ENCODE data around the gene AUTS2.
"Not testable (repeated sequence)": the region's sequence is repeated elsewhere in the genome, so short reads cannot be mapped to it uniquely, and the experiment has no call there.

AUTS2 gene

DNA sequence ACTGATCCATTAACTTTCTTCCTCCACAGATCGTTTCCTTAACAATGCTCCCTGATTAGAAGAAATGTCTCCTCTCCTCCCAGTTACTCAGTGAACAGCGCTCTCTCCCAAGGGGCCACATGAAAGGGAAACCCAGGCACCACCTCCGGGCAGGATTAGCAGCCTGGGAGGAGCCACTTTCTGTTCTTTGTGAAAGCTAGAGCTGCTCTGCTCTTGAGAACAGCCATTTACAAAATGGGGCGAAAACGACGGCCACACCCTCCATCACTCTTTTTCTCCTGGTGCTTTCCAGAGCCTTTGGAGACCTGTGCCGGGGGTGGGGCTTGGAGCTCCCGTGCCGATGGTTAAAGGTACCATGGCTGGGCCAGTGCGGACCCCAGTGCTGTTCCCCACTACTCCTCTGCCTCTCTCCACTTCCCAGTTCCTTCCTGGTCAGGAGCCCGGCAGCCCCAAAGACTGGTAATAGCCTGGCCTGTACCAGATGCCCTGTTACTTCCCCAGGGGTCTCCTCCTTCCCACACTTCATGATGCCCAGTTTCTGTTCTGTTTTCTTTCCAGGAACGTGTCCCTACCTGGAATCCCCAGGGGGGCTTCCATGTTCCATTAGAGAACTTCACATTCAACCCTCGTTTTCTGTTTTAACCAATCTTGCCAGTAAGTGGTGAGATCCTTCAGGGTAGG, 1130.7 kb downstream of the AUTS2 start:
- no peaks in the 10 kb centered on the region for H3K36me3 ChIP-seq (ENCODE audit: control insufficient read depth in 5 of 5, insufficient read depth in 5 of 5, low read length in 5 of 5)
- H3K4me3 ChIP-seq (ENCODE audit: low read depth in 1 of 5, low read length in 5 of 5): peak overlapping the region in 2 of 5 donors; percentile 18 to 27
- no peak overlapping the region for H3K27ac ChIP-seq (ENCODE audit: low read depth, low read length)
- peaks cover 0 to 10% (median 4%) of the 10 kb centered on the region in 5 donors for H3K4me1 ChIP-seq (ENCODE audit: control insufficient read depth in 5 of 5, insufficient read depth in 5 of 5, low read length in 5 of 5)
- peaks cover 0 to 5% (median 0%) of the 10 kb centered on the region in 5 donors for H3K9me3 ChIP-seq (ENCODE audit: control insufficient read depth in 5 of 5, low read length in 5 of 5)
- no peak overlapping the region for H3K9ac ChIP-seq (ENCODE audit: low read length in 5 of 5)
- no peaks in the 10 kb centered on the region for H3K27me3 ChIP-seq (ENCODE audit: control insufficient read depth in 5 of 5, insufficient read depth in 4 of 5, low read length in 5 of 5)

DNA sequence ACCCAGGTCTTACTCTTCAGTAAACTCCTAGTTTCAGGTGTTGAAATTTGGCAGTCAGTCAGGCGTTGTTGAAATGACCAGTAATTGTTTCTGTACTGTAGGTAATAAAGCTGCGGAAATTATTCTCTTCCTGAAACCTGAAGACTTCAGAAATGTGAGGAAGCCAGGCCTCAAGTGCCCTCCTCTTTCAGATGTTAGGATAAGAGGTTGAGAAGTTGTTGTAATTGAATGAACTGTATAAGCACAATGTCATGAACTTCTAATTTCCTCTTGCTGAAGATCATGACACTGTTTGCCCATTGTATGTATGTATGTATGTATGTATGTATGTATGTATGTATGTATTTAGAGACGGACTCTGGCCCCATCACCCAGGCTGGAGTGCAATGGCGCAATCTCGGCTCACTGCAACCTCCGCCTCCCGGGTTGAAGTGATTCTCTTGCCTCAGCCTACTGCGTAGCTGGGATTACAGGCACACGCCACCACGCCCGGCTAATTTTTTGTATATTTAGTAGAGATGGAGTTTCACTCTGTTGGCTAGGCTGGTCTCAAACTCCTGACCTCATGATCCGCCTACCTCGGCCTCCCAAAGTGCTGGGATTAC, 1131.4 kb downstream of the AUTS2 start:
- H3K9me3 ChIP-seq (ENCODE audit: control insufficient read depth in 5 of 5, low read length in 5 of 5); H3K36me3 ChIP-seq (ENCODE audit: control insufficient read depth in 5 of 5, insufficient read depth in 5 of 5, low read length in 5 of 5); H3K4me3 ChIP-seq (ENCODE audit: low read depth in 1 of 5, low read length in 5 of 5); H3K27me3 ChIP-seq (ENCODE audit: control insufficient read depth in 5 of 5, insufficient read depth in 4 of 5, low read length in 5 of 5); H3K27ac ChIP-seq (ENCODE audit: low read depth, low read length); H3K9ac ChIP-seq (ENCODE audit: low read length in 5 of 5): not testable (repeated sequence)
- H3K4me1 ChIP-seq (ENCODE audit: control insufficient read depth in 5 of 5, insufficient read depth in 5 of 5, low read length in 5 of 5): peaks cover 0 to 10% (median 4%) of the 10 kb centered on the region in 5 donors

DNA sequence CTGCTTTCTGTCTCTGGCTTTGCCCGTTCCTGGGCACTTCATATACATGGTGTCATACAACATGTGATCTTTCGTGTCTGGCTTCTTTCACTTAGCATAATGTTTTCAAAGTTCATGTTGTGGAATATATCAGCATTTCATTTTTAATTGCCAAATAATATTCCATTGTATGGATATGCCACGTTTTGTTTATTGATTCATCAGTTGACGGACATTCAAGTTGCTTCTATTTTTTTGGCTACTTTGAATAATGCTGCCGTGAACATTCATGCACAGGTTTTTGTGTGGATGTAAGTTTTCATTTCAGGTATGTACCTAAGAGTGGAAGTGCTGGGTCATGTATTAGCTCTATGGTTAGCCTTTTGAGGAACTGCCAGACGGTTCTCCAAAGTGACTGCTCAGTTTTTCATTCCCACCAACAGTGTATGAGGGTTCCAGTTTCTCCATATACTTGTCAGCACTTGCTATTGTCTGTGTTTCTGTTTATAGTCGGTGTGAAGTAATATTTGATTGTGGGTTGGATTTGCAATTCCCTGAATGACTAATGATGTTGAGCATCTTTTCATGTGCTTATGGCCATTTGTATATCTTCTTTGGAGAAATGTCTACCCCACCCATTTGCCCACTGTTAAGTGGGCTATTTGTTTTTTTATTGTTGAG, 1132.3 kb downstream of the AUTS2 start:
- Histone ChIP-seq H3K4me1 (ENCODE audit: control insufficient read depth in 5 of 5, insufficient read depth in 5 of 5, low read length in 5 of 5) (peaks cover 0 to 10% (median 4%) of the 10 kb centered on the region in 5 donors), H3K9ac (ENCODE audit: low read length in 5 of 5) (no peak overlapping the region), H3K4me3 (ENCODE audit: low read depth in 1 of 5, low read length in 5 of 5) (no peak overlapping the region), H3K27me3 (ENCODE audit: control insufficient read depth in 5 of 5, insufficient read depth in 4 of 5, low read length in 5 of 5) (no peaks in the 10 kb centered on the region), H3K9me3 (ENCODE audit: control insufficient read depth in 5 of 5, low read length in 5 of 5) (peaks cover 0 to 5% (median 0%) of the 10 kb centered on the region in 5 donors), H3K36me3 (ENCODE audit: control insufficient read depth in 5 of 5, insufficient read depth in 5 of 5, low read length in 5 of 5) (no peaks in the 10 kb centered on the region), H3K27ac (ENCODE audit: low read depth, low read length) (no peak overlapping the region)

DNA sequence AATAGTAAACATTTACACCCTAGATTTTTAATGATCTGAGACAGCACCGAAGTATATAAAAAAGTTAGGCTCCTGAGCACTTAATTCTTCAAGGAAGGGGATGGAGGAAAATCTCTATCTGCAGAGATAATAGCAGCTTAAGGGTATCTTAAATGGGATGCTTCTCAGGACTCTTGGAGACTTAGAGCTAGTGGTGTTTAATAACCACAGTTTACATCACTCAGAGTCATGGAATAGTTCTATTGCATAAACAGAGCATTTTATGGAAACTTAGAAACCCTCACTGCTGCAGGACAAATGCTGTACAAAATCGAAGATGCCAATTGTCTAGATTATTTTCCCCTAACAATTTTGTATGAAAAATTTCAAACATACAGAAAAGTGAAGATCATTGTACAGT, 1134.8 kb downstream of the AUTS2 start:
- peaks cover 1 to 29% (median 24%) of the 10 kb centered on the region in 5 donors for H3K4me1 ChIP-seq (ENCODE audit: control insufficient read depth in 5 of 5, insufficient read depth in 5 of 5, low read length in 5 of 5)
- H3K27me3 ChIP-seq (ENCODE audit: control insufficient read depth in 5 of 5, insufficient read depth in 4 of 5, low read length in 5 of 5): no peaks in the 10 kb centered on the region
- no peak overlapping the region for H3K9ac ChIP-seq (ENCODE audit: low read length in 5 of 5)
- no peak overlapping the region for H3K4me3 ChIP-seq (ENCODE audit: low read depth in 1 of 5, low read length in 5 of 5)
- peaks cover 0 to 5% (median 0%) of the 10 kb centered on the region in 5 donors for H3K9me3 ChIP-seq (ENCODE audit: control insufficient read depth in 5 of 5, low read length in 5 of 5)
- no peak overlapping the region for H3K27ac ChIP-seq (ENCODE audit: low read depth, low read length)
- no peaks in the 10 kb centered on the region for H3K36me3 ChIP-seq (ENCODE audit: control insufficient read depth in 5 of 5, insufficient read depth in 5 of 5, low read length in 5 of 5)

DNA sequence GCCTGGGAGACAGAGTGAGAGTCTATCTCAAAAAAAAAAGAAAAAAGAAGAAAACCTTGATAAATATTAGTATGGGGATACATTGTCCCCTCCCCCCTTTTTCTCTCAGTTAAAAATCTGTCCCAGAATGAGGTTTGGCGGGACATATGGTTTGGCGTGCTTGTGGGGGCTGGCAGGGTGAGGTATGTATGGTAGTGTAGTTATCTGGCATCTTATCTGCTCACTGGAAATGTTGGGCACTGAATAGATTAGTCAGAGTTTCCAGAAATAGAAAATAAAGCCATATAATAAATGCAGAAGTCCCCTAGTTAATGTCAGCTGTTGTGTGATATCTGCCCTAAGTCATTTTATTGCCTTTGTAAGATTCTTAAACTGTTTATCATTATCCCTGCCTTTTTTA, 1136.1 kb downstream of the AUTS2 start:
- peaks cover 5 to 32% (median 29%) of the 10 kb centered on the region in 5 donors for H3K4me1 ChIP-seq (ENCODE audit: control insufficient read depth in 5 of 5, insufficient read depth in 5 of 5, low read length in 5 of 5)

DNA sequence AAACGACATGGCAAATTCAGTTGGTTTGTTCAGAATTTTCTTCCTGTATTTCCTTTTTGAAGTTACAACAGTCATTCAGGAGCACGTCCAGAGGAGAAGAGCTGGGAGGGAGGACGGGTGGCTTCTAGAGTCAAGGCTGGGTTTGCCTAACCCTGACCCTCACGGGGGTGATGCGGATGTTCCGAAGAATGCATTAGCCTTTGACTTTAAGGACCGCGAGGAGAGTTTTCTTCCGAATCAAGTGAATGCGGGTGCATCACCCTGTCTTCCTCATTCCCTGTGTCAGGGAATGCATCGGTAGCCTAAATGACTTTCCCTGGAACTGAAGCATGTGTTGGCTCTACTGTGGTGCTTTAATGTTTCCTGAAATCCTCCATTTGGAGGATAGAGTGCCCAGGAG, 1137.0 kb downstream of the AUTS2 start:
- H3K27ac ChIP-seq (ENCODE audit: low read depth, low read length): no peak overlapping the region
- H3K27me3 ChIP-seq (ENCODE audit: control insufficient read depth in 5 of 5, insufficient read depth in 4 of 5, low read length in 5 of 5): no peaks in the 10 kb centered on the region
- no peak overlapping the region for H3K9ac ChIP-seq (ENCODE audit: low read length in 5 of 5)
- H3K4me3 ChIP-seq (ENCODE audit: low read depth in 1 of 5, low read length in 5 of 5): no peak overlapping the region
- H3K36me3 ChIP-seq (ENCODE audit: control insufficient read depth in 5 of 5, insufficient read depth in 5 of 5, low read length in 5 of 5): no peaks in the 10 kb centered on the region
- H3K4me1 ChIP-seq (ENCODE audit: control insufficient read depth in 5 of 5, insufficient read depth in 5 of 5, low read length in 5 of 5): peaks cover 5 to 35% (median 33%) of the 10 kb centered on the region in 5 donors
- H3K9me3 ChIP-seq (ENCODE audit: control insufficient read depth in 5 of 5, low read length in 5 of 5): peaks cover 0 to 4% (median 0%) of the 10 kb centered on the region in 5 donors

More for the DNA sequence above, 1136.1 kb downstream of the AUTS2 start:
- no peaks in the 10 kb centered on the region for H3K36me3 ChIP-seq (ENCODE audit: control insufficient read depth in 5 of 5, insufficient read depth in 5 of 5, low read length in 5 of 5)
- no peak overlapping the region for H3K4me3 ChIP-seq (ENCODE audit: low read depth in 1 of 5, low read length in 5 of 5)
- H3K9ac ChIP-seq (ENCODE audit: low read length in 5 of 5): no peak overlapping the region
- no peaks in the 10 kb centered on the region for H3K27me3 ChIP-seq (ENCODE audit: control insufficient read depth in 5 of 5, insufficient read depth in 4 of 5, low read length in 5 of 5)
- peaks cover 0 to 5% (median 0%) of the 10 kb centered on the region in 5 donors for H3K9me3 ChIP-seq (ENCODE audit: control insufficient read depth in 5 of 5, low read length in 5 of 5)
- no peak overlapping the region for H3K27ac ChIP-seq (ENCODE audit: low read depth, low read length)

DNA sequence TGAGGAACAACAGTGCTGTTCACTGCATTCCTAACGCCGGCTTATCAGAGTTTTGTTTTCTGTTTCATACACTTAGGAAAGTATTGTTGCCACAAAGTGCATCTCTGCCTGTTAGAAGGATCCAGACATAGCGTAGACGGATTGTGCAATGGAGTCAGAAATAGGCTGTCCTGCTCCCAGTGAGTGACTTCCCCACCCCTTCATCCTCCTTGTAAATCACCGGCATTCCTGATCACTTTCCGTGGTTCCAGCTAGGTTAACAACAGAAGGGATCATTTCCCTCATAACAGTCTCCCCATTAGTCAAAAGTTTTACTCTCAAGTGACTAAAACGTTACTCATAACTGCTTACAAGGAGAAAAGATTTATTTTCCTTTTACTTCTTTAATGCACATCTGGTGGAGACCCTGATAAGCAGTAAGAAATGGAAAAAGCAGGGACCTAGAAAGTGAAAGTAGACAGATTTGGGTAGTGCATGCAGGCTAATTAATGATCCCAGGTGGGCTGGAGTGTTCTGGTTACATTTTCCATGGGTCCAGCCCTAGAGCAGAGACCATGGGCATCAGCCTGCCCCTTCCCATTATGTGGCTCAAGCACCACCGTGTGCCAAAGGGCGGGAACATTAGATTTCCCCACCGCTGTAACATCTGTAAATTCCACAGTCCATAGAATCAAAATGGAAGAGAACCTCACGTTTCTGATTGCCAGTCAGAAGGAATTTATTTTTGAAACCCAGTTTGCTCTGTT, 1138.6 kb downstream of the AUTS2 start:
- peak overlapping the region; percentile 25 for H3K27ac ChIP-seq (ENCODE audit: low read depth, low read length)
- peak overlapping the region in 4 of 5 donors; percentile 13 to 51 (median 36) for H3K4me3 ChIP-seq (ENCODE audit: low read depth in 1 of 5, low read length in 5 of 5)
- no peaks in the 10 kb centered on the region for H3K36me3 ChIP-seq (ENCODE audit: control insufficient read depth in 5 of 5, insufficient read depth in 5 of 5, low read length in 5 of 5)
- H3K9me3 ChIP-seq (ENCODE audit: control insufficient read depth in 5 of 5, low read length in 5 of 5): no peaks in the 10 kb centered on the region
- H3K9ac ChIP-seq (ENCODE audit: low read length in 5 of 5): peak overlapping the region in 2 of 5 donors; percentile 1 to 15
- no peaks in the 10 kb centered on the region for H3K27me3 ChIP-seq (ENCODE audit: control insufficient read depth in 5 of 5, insufficient read depth in 4 of 5, low read length in 5 of 5)
- H3K4me1 ChIP-seq (ENCODE audit: control insufficient read depth in 5 of 5, insufficient read depth in 5 of 5, low read length in 5 of 5): peaks cover 5 to 35% (median 33%) of the 10 kb centered on the region in 5 donors

DNA sequence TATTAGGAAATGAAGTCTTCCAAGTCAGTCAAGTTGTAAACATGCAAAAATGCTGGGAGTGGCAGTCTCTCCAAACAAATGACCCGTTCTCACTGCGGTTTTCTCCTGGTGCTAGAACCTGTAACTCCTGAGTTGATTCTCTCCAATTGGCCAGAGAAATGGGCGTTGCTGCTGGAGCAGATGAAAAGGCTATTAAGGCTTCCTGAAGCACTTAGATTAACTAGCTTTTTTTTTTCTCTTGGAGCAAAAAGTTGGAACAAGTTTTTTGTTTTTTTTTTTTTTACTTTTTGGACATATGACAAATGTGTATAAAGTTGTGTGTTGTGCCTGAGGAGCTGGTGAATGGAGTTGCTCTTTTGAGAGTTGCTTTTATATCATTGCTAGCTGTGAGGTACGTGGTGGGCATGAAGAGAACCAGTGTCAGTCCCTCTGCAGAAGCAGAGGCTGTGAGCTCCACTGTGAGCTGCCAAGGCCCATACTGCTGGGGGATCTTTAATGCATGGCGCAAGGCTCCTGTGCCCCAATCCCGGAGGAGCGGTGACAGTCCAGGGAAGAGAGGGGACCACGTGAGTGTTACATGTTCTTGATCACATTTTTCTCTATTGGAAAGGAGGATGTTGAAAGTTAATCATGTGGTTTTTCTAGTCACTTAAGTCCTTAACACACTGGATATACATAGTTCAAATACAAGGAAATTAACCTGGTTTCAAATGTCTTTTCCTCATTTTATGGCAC, 1140.0 kb downstream of the AUTS2 start:
- Histone ChIP-seq H3K27ac (ENCODE audit: low read depth, low read length) (no peak overlapping the region), H3K9ac (ENCODE audit: low read length in 5 of 5) (peak overlapping the region in 1 of 5 donors; percentile 20), H3K27me3 (ENCODE audit: control insufficient read depth in 5 of 5, insufficient read depth in 4 of 5, low read length in 5 of 5) (no peaks in the 10 kb centered on the region), H3K36me3 (ENCODE audit: control insufficient read depth in 5 of 5, insufficient read depth in 5 of 5, low read length in 5 of 5) (no peaks in the 10 kb centered on the region), H3K9me3 (ENCODE audit: control insufficient read depth in 5 of 5, low read length in 5 of 5) (no peaks in the 10 kb centered on the region), H3K4me3 (ENCODE audit: low read depth in 1 of 5, low read length in 5 of 5) (peak overlapping the region in 3 of 5 donors; percentile 8 to 30 (median 20)), H3K4me1 (ENCODE audit: control insufficient read depth in 5 of 5, insufficient read depth in 5 of 5, low read length in 5 of 5) (peaks cover 5 to 35% (median 33%) of the 10 kb centered on the region in 5 donors)

DNA sequence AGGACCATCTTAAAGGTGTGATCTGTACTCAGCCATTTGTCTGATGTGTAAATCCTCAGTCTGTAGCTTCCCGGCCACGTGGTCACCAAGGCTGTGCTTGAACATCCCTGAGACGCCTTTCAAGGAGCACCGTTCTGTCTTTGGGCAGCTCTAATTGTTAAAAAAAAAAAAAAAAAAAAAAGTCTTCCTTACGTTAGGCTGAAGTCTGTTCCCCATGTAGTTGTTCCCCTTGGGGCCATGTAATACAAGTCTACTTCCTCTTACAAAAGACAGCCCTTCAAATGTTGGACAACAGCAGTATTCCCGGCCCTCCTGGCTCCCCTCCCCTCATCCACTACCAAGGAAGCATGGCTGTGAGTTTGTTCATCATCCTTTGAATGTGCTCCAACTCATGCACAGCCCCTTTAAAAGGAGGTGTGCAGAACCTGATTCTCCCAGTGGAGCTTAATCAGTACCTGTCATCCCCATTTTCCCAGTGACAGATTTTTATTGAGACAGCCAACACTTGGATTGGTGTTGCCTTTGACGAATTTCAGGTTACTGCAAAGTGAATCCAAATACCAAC, 1141.5 kb downstream of the AUTS2 start:
- Histone ChIP-seq H3K36me3 (ENCODE audit: control insufficient read depth in 5 of 5, insufficient read depth in 5 of 5, low read length in 5 of 5) (no peaks in the 10 kb centered on the region), H3K9ac (ENCODE audit: low read length in 5 of 5) (no peak overlapping the region), H3K4me3 (ENCODE audit: low read depth in 1 of 5, low read length in 5 of 5) (no peak overlapping the region), H3K9me3 (ENCODE audit: control insufficient read depth in 5 of 5, low read length in 5 of 5) (no peaks in the 10 kb centered on the region), H3K4me1 (ENCODE audit: control insufficient read depth in 5 of 5, insufficient read depth in 5 of 5, low read length in 5 of 5) (peaks cover 5 to 35% (median 33%) of the 10 kb centered on the region in 5 donors), H3K27ac (ENCODE audit: low read depth, low read length) (no peak overlapping the region), H3K27me3 (ENCODE audit: control insufficient read depth in 5 of 5, insufficient read depth in 4 of 5, low read length in 5 of 5) (no peaks in the 10 kb centered on the region)
